ENCODE data around the gene ARRDC1.

DNA sequence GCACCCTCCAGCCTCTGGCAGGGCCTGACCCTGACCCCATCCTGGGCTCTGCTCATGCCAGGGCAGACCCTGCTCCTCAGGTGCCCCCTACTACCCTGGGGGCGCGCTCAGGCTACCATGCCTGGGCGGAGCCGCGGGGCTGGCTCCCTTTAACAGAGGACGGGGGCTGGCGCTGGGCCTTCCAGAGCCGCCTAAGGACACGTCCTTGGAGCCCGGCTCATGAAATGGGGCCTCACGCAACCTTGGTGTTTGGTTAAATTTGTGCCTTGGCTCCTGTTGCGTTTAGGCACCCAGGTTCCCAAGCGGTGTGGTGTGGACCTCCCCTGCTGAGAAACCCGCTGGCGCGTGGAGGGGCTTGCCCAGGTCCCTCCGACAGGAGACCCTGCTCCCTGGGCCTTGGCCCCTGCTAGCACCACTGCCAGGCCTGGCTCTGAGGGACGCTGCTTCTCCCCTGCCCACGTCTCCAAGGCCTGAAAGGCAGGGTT is 9.9 kb downstream of the ARRDC1 start:
- TF ChIP-seq EZH2 (IDR thresholded peaks at IDR 0.05; ENCODE audit: borderline replicate concordance, insufficient read depth, low read length, poor library complexity, severe bottlenecking) (no peak), EP300 (conservative IDR thresholded peaks at IDR 0.05; ENCODE audit: poor library complexity, severe bottlenecking) (no peak), POLR2AphosphoS5 (IDR thresholded peaks at IDR 0.05) (no peak), RAD21 (conservative IDR thresholded peaks at IDR 0.05) (no peak)
- TF ChIP-seq, protein P1, sequence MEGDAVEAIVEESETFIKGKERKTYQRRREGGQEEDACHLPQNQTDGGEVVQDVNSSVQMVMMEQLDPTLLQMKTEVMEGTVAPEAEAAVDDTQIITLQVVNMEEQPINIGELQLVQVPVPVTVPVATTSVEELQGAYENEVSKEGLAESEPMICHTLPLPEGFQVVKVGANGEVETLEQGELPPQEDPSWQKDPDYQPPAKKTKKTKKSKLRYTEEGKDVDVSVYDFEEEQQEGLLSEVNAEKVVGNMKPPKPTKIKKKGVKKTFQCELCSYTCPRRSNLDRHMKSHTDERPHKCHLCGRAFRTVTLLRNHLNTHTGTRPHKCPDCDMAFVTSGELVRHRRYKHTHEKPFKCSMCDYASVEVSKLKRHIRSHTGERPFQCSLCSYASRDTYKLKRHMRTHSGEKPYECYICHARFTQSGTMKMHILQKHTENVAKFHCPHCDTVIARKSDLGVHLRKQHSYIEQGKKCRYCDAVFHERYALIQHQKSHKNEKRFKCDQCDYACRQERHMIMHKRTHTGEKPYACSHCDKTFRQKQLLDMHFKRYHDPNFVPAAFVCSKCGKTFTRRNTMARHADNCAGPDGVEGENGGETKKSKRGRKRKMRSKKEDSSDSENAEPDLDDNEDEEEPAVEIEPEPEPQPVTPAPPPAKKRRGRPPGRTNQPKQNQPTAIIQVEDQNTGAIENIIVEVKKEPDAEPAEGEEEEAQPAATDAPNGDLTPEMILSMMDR (IDR thresholded peaks at IDR 0.05; ENCODE audit: poor library complexity, severe bottlenecking): no peak
- TF ChIP-seq, protein P2, sequence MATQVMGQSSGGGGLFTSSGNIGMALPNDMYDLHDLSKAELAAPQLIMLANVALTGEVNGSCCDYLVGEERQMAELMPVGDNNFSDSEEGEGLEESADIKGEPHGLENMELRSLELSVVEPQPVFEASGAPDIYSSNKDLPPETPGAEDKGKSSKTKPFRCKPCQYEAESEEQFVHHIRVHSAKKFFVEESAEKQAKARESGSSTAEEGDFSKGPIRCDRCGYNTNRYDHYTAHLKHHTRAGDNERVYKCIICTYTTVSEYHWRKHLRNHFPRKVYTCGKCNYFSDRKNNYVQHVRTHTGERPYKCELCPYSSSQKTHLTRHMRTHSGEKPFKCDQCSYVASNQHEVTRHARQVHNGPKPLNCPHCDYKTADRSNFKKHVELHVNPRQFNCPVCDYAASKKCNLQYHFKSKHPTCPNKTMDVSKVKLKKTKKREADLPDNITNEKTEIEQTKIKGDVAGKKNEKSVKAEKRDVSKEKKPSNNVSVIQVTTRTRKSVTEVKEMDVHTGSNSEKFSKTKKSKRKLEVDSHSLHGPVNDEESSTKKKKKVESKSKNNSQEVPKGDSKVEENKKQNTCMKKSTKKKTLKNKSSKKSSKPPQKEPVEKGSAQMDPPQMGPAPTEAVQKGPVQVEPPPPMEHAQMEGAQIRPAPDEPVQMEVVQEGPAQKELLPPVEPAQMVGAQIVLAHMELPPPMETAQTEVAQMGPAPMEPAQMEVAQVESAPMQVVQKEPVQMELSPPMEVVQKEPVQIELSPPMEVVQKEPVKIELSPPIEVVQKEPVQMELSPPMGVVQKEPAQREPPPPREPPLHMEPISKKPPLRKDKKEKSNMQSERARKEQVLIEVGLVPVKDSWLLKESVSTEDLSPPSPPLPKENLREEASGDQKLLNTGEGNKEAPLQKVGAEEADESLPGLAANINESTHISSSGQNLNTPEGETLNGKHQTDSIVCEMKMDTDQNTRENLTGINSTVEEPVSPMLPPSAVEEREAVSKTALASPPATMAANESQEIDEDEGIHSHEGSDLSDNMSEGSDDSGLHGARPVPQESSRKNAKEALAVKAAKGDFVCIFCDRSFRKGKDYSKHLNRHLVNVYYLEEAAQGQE (IDR thresholded peaks at IDR 0.05; ENCODE audit: borderline replicate concordance): no peak
